Endothelial cell (in vitro differentiated cells): ENCODE data around the gene DTNBP1. TPM values are rescaled to one million over a fixed set of nuclear protein-coding genes. Genes with fewer than 3 reads are reported as not detected.

ENCODE experiments used
- DNase-seq: peaks from one replicate; pipeline ENCODE4 v3.0.0; 2021; ENCODE audit warnings: low spot score
- H3K27ac Mint-ChIP-seq: one replicate; pipeline ENCODE4 v1.8.0; 2021; ENCODE audit warnings: mixed read lengths, inconsistent platforms; ENCODE audit not compliant: unreplicated experiment
- H3K27me3 Mint-ChIP-seq: one replicate; pipeline ENCODE4 v1.8.0; 2021; ENCODE audit warnings: mild to moderate bottlenecking, moderate library complexity, mixed read lengths, inconsistent platforms; ENCODE audit not compliant: unreplicated experiment
- H3K36me3 Mint-ChIP-seq: one replicate; pipeline ENCODE4 v1.8.0; 2021; ENCODE audit warnings: mild to moderate bottlenecking, low read depth, mixed read lengths, inconsistent platforms; ENCODE audit not compliant: unreplicated experiment
- H3K4me1 Mint-ChIP-seq: one replicate; pipeline ENCODE4 v1.8.0; 2021; ENCODE audit warnings: mild to moderate bottlenecking, mixed read lengths, inconsistent platforms; ENCODE audit not compliant: unreplicated experiment
- H3K4me3 Mint-ChIP-seq: one replicate; pipeline ENCODE4 v1.8.0; 2021; ENCODE audit warnings: mild to moderate bottlenecking, mixed read lengths, inconsistent platforms; ENCODE audit not compliant: unreplicated experiment
- H3K9me3 Mint-ChIP-seq: one replicate; pipeline ENCODE4 v1.8.0; 2021; ENCODE audit warnings: mixed read lengths, inconsistent platforms; ENCODE audit not compliant: unreplicated experiment
- total RNA-seq: library from RNA; stranded (reverse); fragmentation: NEBNext Ultra II Directional; extraction: Animal tissue kit (Norgen Biotek cat#: 25700); gene quantifications from one replicate; pipeline ENCODE4 v1.2.1, GENCODE V29; 2021; ENCODE audit not compliant: unreplicated experiment
- TF ChIP-seq, protein P1 (sequence below): fragments of 200-600 bp; sonication (generic); IDR thresholded peaks from one replicate; pipeline ENCODE4 v1.5.0; 2021; ENCODE audit warnings: antibody characterized with exemption; ENCODE audit not compliant: unreplicated experiment

The DTNBP1 gene
- total RNA-seq, 1 donor from 2014 or later, result 19.3 TPM

DNA sequence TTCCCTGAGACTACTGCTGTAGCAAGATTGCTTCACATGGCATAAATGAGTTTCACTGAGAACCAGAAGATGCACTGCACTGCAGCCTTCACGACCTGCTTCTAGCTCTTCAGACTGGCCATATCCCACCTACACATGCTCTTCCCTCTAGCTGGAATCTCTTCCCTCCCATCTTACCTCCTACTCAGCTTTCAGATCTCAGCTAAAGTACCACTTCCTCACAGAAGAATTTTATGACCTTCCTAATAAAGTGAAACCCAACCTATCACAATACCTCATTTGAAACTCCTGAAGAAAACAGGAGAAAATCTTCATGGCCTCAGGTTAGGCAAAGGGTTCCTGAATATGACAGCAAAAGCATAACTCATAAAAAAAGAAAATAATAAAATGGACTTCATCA, 99.9 kb downstream of the DTNBP1 start:
- no peaks in the 10 kb centered on the region for H3K27me3 Mint-ChIP-seq
- H3K36me3 Mint-ChIP-seq, result no peaks in the 10 kb centered on the region
- no peak overlapping the region for H3K4me3 Mint-ChIP-seq
- TF ChIP-seq, protein P1, sequence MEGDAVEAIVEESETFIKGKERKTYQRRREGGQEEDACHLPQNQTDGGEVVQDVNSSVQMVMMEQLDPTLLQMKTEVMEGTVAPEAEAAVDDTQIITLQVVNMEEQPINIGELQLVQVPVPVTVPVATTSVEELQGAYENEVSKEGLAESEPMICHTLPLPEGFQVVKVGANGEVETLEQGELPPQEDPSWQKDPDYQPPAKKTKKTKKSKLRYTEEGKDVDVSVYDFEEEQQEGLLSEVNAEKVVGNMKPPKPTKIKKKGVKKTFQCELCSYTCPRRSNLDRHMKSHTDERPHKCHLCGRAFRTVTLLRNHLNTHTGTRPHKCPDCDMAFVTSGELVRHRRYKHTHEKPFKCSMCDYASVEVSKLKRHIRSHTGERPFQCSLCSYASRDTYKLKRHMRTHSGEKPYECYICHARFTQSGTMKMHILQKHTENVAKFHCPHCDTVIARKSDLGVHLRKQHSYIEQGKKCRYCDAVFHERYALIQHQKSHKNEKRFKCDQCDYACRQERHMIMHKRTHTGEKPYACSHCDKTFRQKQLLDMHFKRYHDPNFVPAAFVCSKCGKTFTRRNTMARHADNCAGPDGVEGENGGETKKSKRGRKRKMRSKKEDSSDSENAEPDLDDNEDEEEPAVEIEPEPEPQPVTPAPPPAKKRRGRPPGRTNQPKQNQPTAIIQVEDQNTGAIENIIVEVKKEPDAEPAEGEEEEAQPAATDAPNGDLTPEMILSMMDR, result no peak
- H3K4me1 Mint-ChIP-seq, result peaks cover 2% of the 10 kb centered on the region
- no peak for DNase-seq
- no peak overlapping the region for H3K27ac Mint-ChIP-seq
- H3K9me3 Mint-ChIP-seq, result no peaks in the 10 kb centered on the region

DNA sequence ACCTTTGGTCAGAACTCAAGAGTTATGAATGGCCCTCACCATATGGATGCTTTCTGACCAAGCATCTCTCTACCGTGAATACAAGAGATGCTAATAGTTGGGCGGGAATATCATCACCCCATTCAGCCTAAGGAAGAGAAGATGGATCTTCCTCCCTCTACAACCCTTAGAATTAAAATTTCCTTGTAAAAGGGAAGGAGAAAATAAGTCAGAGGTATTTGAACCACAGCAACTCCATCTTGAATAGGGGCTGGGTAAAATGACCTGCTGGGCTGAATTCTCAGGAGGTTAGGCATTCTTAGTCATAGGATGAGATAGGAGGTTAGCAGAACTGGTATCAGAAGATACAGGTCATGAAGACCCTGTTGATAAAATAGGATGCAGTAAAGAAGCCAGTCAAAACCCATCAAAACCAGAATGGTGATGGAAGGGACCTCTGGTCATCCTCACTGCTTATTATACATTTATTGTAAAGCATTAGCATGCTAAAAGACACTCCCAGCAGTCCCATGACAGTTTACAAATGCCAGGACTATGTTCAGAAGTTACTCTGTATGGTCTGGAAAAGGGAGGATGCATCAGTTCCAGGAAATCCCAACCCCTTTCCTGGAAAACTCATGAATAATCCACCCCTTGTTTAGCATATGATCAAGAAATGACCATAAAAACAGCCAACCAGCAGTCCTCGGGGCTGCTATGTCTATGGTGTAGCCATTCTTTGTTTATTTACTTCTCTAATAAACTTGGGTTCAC, 101.2 kb downstream of the DTNBP1 start:
- TF ChIP-seq, protein P1, result no peak
- DNase-seq, result no peak
- no peaks in the 10 kb centered on the region for H3K9me3 Mint-ChIP-seq

DNA sequence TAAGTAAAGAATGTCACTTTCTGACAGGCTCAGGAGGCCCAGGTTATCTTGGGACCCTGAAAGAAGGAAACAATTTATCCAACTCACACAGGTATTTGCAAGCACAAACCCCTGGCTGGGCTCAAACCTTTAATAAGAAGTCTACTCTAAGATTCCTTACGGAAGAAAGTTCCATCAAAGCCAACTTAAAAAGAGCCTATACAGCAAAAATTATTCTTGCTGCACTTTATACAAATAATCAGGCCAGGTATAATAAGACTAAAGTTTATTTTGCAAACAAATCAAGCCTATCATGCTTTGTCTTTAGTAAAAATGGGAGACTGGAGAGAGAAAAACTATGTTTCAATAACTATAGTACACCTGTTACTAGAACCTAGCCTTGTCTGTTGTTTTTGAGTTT, 102.1 kb downstream of the DTNBP1 start:
- TF ChIP-seq, protein P1, result no peak
- no peak for DNase-seq
- Mint-ChIP-seq H3K4me3 (no peak overlapping the region), H3K27me3 (no peaks in the 10 kb centered on the region), H3K36me3 (no peaks in the 10 kb centered on the region), H3K4me1 (peaks cover 3% of the 10 kb centered on the region), H3K27ac (no peak overlapping the region), H3K9me3 (no peaks in the 10 kb centered on the region)

More for the DNA sequence above, 101.2 kb downstream of the DTNBP1 start:
- Mint-ChIP-seq H3K36me3 (no peaks in the 10 kb centered on the region), H3K4me1 (peaks cover 2% of the 10 kb centered on the region), H3K27ac (no peak overlapping the region), H3K4me3 (no peak overlapping the region), H3K27me3 (no peaks in the 10 kb centered on the region)

DNA sequence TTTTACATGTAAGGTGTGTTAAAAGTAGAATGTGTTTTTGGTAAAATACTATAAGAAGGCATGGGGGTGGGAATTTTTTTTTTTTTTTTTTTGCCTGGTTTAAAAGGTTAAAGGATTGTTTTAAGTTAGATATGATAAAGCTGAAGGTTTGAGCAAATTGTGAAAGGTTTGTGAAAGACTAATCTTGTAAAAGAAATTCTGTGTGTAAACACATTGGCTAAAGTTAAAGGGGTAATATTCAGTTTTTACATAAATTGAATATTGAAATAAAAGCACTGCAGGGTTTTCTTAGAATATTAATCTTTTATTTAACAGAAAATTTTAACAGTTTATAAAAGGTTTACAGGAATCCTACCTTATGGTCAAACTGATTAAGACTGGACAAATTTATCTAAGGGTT, 105.7 kb downstream of the DTNBP1 start:
- DNase-seq, result no peak
- no peak overlapping the region for H3K27ac Mint-ChIP-seq
- H3K36me3 Mint-ChIP-seq, result no peaks in the 10 kb centered on the region
- H3K4me3 Mint-ChIP-seq, result no peak overlapping the region
- H3K27me3 Mint-ChIP-seq, result no peaks in the 10 kb centered on the region
- TF ChIP-seq, protein P1, result no peak
- H3K9me3 Mint-ChIP-seq, result no peaks in the 10 kb centered on the region
- peaks cover 29% of the 10 kb centered on the region for H3K4me1 Mint-ChIP-seq

DNA sequence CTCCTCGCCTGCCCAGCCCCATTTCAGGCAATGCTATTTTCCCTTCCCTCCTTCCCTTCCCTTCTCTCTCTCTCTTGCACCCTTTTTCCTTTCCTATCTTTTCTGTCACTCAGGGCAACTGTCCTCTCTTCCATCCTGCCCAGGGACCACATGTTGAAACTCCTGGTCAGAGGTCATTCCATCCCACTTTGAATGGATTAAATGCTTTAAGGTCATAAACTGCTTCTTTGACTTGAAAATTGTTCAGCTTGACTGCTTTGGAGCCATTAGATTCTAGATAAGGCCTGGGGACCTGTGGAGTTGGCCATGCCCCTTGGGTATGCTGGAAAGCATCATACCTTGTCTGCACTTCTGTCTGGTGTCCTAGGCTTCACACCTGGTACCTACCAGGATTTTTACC, 106.1 kb downstream of the DTNBP1 start:
- no peak overlapping the region for H3K4me3 Mint-ChIP-seq
- H3K9me3 Mint-ChIP-seq, result no peaks in the 10 kb centered on the region
- H3K27me3 Mint-ChIP-seq, result peaks cover under 1% of the 10 kb centered on the region
- no peaks in the 10 kb centered on the region for H3K36me3 Mint-ChIP-seq
- DNase-seq, result no peak
- peaks cover 33% of the 10 kb centered on the region for H3K4me1 Mint-ChIP-seq
- TF ChIP-seq, protein P1, result no peak
- H3K27ac Mint-ChIP-seq, result no peak overlapping the region
